Measurements from ENCODE around the gene STX10. TPM values are rescaled to one million over a fixed set of nuclear protein-coding genes. Genes with fewer than 3 reads are reported as not detected.
A peak's percentile ranks its signal among the peaks of the same experiment; 100 is the strongest.

Gene STX10
- total and polyA plus RNA-seq, 2 donors (not counting 3 experiments of a cell fraction or from before 2014, with no cell fraction given), result 63.1 to 91.6 TPM

GRCh38 chr19:13100031-13100588 is 50.1 kb downstream of the STX10 start:
- no peaks in the 10 kb centered on the region for H3K9me1 ChIP-seq (replicated peaks; ENCODE audit: control insufficient read depth, extremely low read depth, insufficient read depth, low read length)
- peak; percentile 59 for FAIRE-seq
- TF ChIP-seq MYC (IDR thresholded peaks at IDR 0.05; ENCODE audit: low read depth, low read length) (no peak), MAX (IDR thresholded peaks at IDR 0.05; ENCODE audit: insufficient read depth, insufficient read length) (no peak), JUN (IDR thresholded peaks at IDR 0.05; ENCODE audit: borderline replicate concordance, insufficient read depth, insufficient read length, low read depth) (no peak), POLR2A (IDR thresholded peaks at IDR 0.05; ENCODE audit: low read depth, low read length) (no peak), POLR2AphosphoS5 (IDR thresholded peaks at IDR 0.05; ENCODE audit: insufficient read depth, low read depth, low read length) (no peak), FOS (IDR thresholded peaks at IDR 0.05; ENCODE audit: borderline replicate concordance, insufficient read depth, low read length) (no peak)
- TF ChIP-seq, protein P1, sequence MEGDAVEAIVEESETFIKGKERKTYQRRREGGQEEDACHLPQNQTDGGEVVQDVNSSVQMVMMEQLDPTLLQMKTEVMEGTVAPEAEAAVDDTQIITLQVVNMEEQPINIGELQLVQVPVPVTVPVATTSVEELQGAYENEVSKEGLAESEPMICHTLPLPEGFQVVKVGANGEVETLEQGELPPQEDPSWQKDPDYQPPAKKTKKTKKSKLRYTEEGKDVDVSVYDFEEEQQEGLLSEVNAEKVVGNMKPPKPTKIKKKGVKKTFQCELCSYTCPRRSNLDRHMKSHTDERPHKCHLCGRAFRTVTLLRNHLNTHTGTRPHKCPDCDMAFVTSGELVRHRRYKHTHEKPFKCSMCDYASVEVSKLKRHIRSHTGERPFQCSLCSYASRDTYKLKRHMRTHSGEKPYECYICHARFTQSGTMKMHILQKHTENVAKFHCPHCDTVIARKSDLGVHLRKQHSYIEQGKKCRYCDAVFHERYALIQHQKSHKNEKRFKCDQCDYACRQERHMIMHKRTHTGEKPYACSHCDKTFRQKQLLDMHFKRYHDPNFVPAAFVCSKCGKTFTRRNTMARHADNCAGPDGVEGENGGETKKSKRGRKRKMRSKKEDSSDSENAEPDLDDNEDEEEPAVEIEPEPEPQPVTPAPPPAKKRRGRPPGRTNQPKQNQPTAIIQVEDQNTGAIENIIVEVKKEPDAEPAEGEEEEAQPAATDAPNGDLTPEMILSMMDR (IDR thresholded peaks at IDR 0.05; ENCODE audit: extremely low read depth in 1 of 2, insufficient read depth in 1 of 2, low read depth in 1 of 2, low read length in 2 of 2), result no peak
- H3K27ac ChIP-seq (ENCODE audit: insufficient read depth, low read depth, low read length), result peak overlapping the region; percentile 89
- peak; percentile 51 for DNase-seq (ENCODE audit: low read depth, low spot score)
- peak overlapping the region in 1 of 3 experiments; percentile 23 for H3K4me3 ChIP-seq (replicated peaks in 1 of 3; ENCODE audit: insufficient read depth in 1 of 3, low read depth in 1 of 3, low read length in 3 of 3)
- peaks cover 30% of the 10 kb centered on the region for H3K79me2 ChIP-seq (ENCODE audit: control insufficient read depth, insufficient read depth, low read length)
- H3K9ac ChIP-seq (replicated peaks; ENCODE audit: extremely low read depth, insufficient read depth, low read length), result peak overlapping the region; percentile 69
- H3K4me2 ChIP-seq (ENCODE audit: insufficient read depth, low read length), result peak overlapping the region; percentile 57
- POLR2A ChIA-PET, result interaction anchor here (1.4 to 2.1 kb wide), 2 partner anchors 39 to 52 kb away, joined by 4 read pairs; no protein-coding TSS in a partner anchor
- H2AFZ ChIP-seq (ENCODE audit: low read depth, low read length), result no peak overlapping the region
- intact Hi-C loops (cut with micrococcal nuclease), result loop anchor here (5.0 kb wide), 2 partner anchors 147 to 907 kb away; partner anchors contain the start of gene RFX1
- dilution Hi-C loops (cut with MboI; ENCODE audit: extremely low pct_ligation_motif_present, low sequenced_read_pairs), result no loop called here
- no TSS peak for BruUV-seq (replicated peaks)
- H3K36me3 ChIP-seq (ENCODE audit: control insufficient read depth in 2 of 2, extremely low read depth in 1 of 2, insufficient read depth in 2 of 2, low read length in 2 of 2), result peaks cover 2 to 3% of the 10 kb centered on the region in 2 experiments
- no peaks in the 10 kb centered on the region for H4K20me1 ChIP-seq (replicated peaks; ENCODE audit: control insufficient read depth, extremely low read depth, insufficient read depth, low read length)
- CTCF ChIA-PET, result interaction anchor here (0.5 to 2.5 kb wide), 11 partner anchors 17 to 176 kb away, joined by 3 to 23 read pairs (median 6); partner anchors contain the start of genes IER2, NACC1, STX10 and TRMT1
- H3K9me3 ChIP-seq (replicated peaks; ENCODE audit: control insufficient read depth, insufficient read depth, low read length), result no peaks in the 10 kb centered on the region
- H3K27me3 ChIP-seq (ENCODE audit: control insufficient read depth in 2 of 2, insufficient read depth in 2 of 2, low read length in 2 of 2), result no peaks in the 10 kb centered on the region
- H3K4me1 ChIP-seq (ENCODE audit: control insufficient read depth, extremely low read depth, insufficient read depth, low read length), result peaks cover 56% of the 10 kb centered on the region

Data from endothelial cell of umbilical vein (primary cell).